Parathyroid adenoma (tissue), 2 donors: ENCODE measurements around the gene PKNOX1.
"Not testable (repeated sequence)": the region's sequence is repeated elsewhere in the genome, so short reads cannot be mapped to it uniquely, and the experiment has no call there.

Experiments used
- H2AFZ ChIP-seq: fragments of 300-600 bp; sonication (generic); one replicate; pipeline ENCODE4 v1.7.0; 2017; ENCODE audit warnings: antibody characterized with exemption, mild to moderate bottlenecking
- H3K27ac ChIP-seq: fragments of 300-600 bp; sonication (generic); one replicate; pipeline ENCODE4 v1.7.0; 2017
- H3K27me3 ChIP-seq: fragments of 300-600 bp; sonication (generic); one replicate; pipeline ENCODE4 v1.7.0; 2017; ENCODE audit warnings: low read length; ENCODE audit not compliant: control insufficient read depth, insufficient read depth
- H3K36me3 ChIP-seq: fragments of 300-600 bp; sonication (generic); one replicate; pipeline ENCODE4 v1.7.0; 2017; ENCODE audit warnings: low read length; ENCODE audit not compliant: control insufficient read depth, insufficient read depth
- H3K4me1 ChIP-seq: fragments of 300-600 bp; sonication (generic); one replicate; pipeline ENCODE4 v1.7.0; 2017; ENCODE audit warnings: control low read depth
- H3K4me2 ChIP-seq: fragments of 300-600 bp; sonication (generic); one replicate; pipeline ENCODE4 v1.7.0; 2017; ENCODE audit warnings: low read length
- H3K4me3 ChIP-seq: fragments of 300-600 bp; sonication (generic); one replicate; pipeline ENCODE4 v1.7.0; 2017; ENCODE audit warnings: low read depth, low read length
- H3K79me2 ChIP-seq: fragments of 300-600 bp; sonication (generic); one replicate; pipeline ENCODE4 v1.7.0; 2017; ENCODE audit warnings: control low read depth
- H3K9ac ChIP-seq: fragments of 300-600 bp; sonication (generic); one replicate; pipeline ENCODE4 v1.7.0; 2017; ENCODE audit warnings: mild to moderate bottlenecking
- H3K9me3 ChIP-seq: fragments of 300-600 bp; sonication (generic); one replicate; pipeline ENCODE4 v1.7.0; 2017; ENCODE audit warnings: low read length; ENCODE audit not compliant: control insufficient read depth
- CTCF ChIP-seq: fragments of 300-600 bp; sonication (generic); IDR thresholded peaks from one replicate; pipeline ENCODE4 v1.7.0; 2017; ENCODE audit warnings: antibody characterized with exemption, mild to moderate bottlenecking
- donor health status: primary hyperparathyroidism.

PKNOX1 gene

DNA sequence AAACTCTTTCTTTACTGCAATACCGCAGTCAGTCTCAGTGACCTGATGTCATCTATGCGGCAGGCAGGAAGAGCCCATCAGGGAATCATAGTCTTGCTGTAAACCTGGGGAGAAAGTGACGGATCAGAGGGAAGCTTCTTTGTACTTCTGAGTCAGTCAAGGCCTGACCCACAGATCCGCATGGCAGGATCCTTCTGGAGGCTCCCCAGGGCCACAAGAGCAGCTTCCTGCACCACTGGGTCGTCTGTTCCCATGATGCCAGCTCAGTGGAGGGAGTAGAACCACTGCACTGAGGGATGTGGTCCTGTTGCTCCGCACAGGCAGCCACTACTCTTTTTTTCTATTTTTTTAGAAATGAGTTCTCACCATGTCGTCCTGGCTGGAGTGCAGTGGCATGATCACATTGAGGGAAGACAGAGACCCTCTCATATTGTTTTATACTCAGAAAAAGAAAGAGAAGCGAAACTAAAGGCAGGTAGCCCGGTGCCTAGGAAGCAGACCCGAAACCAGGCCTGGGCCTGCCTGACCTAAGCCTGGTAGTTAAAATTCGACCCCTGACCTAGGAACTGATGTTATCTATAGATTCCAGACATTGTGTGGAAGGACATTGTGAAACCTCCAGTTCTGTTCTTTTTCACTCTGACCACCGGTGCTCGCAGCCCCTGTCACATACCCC, 42.7 kb upstream of the PKNOX1 start:
- Histone ChIP-seq H3K27me3 (no peaks in the 10 kb centered on the region), H3K4me1 (peaks cover 3% of the 10 kb centered on the region), H3K4me2 (no peak overlapping the region), H3K4me3 (no peak overlapping the region), H3K9me3 (no peaks in the 10 kb centered on the region), H3K79me2 (no peaks in the 10 kb centered on the region), H3K27ac (peak overlapping the region; percentile 19), H3K9ac (no peak overlapping the region), H3K36me3 (no peaks in the 10 kb centered on the region), H2AFZ (no peak overlapping the region)
- TF ChIP-seq CTCF = no peak

DNA sequence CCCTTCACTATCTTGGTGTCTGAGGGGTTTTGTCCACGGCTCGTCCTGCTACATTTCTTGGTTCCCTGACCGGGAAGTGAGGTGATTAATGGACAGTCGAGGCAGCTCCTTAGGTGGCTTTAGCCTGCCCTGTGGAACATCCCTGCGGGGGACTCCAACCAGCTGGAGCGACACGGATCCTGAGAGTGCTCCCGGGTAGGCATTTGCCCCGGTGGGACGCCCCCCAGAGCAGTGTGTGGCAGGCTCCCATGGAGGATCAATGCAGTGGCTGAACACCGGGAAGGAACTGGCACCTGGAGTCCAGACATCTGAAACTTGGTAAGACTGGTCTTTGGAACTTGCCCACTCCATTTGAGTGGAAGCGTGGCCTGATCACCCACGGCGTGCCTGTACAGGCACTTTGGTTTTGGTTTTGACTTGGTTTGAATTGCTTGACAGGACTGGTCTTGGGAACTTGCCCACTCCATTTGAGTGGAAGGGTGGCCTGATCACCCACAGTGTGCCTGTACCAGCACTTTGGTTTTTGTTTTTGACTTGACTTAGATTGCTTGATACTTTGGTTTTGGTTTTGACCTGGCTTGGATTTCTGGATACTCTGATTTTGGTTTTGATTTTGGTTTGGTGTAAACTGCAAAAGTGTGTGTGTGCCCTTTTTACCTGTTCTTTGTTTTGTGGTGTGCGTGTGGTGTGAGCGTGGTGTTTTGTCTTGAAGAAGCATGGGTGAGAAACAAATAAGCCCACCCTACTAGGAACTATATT, 41.8 kb upstream of the PKNOX1 start:
- H3K4me3 ChIP-seq = not testable (repeated sequence)
- Histone ChIP-seq H3K27ac (peak overlapping the region; percentile 82), H3K4me2 (peak overlapping the region; percentile 8)

DNA sequence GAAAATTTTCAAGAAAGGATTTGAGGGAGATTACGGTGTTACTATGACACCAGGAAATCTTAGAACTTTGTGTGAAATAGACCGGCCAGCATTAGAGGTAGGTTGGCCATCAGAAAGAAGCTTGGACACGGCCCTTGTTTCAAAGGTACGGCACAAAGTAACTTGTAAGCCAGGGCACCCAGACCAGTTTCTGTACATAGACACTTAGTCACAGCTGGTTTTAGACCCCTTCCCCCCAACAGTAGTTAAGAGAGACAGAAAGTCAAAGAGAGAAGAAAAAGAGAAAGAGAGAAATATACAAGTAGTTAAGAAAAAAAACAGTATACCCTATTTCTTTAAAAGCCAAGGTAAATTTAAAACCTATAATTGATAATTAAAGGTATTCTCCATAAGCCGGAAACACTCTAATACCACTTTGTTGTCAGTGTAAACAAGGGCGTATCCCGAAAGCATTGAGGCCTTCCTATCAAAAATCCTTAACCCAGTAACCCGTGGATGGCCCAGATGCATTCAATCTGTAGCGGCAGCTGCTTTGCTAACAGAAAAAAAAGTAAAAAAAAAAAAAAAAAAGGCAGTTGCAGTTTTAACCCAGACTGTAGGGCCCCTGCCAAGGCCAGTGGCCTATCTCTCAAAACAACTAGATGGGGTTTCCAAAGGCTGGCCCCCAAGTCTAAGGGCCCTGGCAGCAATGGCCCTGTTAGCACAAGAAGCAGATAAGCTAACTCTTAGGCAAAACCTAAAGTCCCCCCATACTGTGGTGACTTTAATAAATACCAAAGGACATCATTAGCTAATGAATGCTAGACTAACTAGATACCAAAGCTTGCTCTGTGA, 41.0 kb upstream of the PKNOX1 start:
- H3K27me3 ChIP-seq, H3K9me3 ChIP-seq, H3K4me3 ChIP-seq, H3K36me3 ChIP-seq, H3K4me1 ChIP-seq, H3K9ac ChIP-seq, H3K79me2 ChIP-seq: not testable (repeated sequence)
- peak overlapping the region; percentile 82 for H3K27ac ChIP-seq
- peak overlapping the region; percentile 48 for H2AFZ ChIP-seq
- H3K4me2 ChIP-seq = peak overlapping the region; percentile 8

More for the DNA sequence above, 41.8 kb upstream of the PKNOX1 start:
- H3K27me3 ChIP-seq, H3K36me3 ChIP-seq, H3K79me2 ChIP-seq, H3K4me1 ChIP-seq, H3K9me3 ChIP-seq, H3K9ac ChIP-seq: not testable (repeated sequence)
- peak overlapping the region; percentile 48 for H2AFZ ChIP-seq

- H3K4me2 ChIP-seq, H3K27ac ChIP-seq, H3K9me3 ChIP-seq, H3K9ac ChIP-seq, H3K36me3 ChIP-seq, H3K4me3 ChIP-seq, H3K4me1 ChIP-seq, H3K79me2 ChIP-seq, H3K27me3 ChIP-seq, H2AFZ ChIP-seq: not testable (repeated sequence)
Measured at GRCh38 chr21:42933973-42934372, 40.4 kb upstream of the PKNOX1 start.

GRCh38 chr21:42936360-42936759, 38.0 kb upstream of the PKNOX1 start:
- not testable (repeated sequence) for H3K36me3 ChIP-seq, H3K79me2 ChIP-seq, H3K27ac ChIP-seq, H3K4me2 ChIP-seq, H3K9me3 ChIP-seq, H3K9ac ChIP-seq, H3K4me1 ChIP-seq, H3K4me3 ChIP-seq, H2AFZ ChIP-seq, H3K27me3 ChIP-seq

- H3K4me1 ChIP-seq, H3K4me2 ChIP-seq: not testable (repeated sequence)
Measured at GRCh38 chr21:42937034-42937940, 37.1 kb upstream of the PKNOX1 start.

More at GRCh38 chr21:42937034-42937940, 37.1 kb upstream of the PKNOX1 start:
- not testable (repeated sequence) for H3K79me2 ChIP-seq, H3K27ac ChIP-seq, H3K9me3 ChIP-seq, H3K9ac ChIP-seq, H3K27me3 ChIP-seq, H2AFZ ChIP-seq, H3K4me3 ChIP-seq, H3K36me3 ChIP-seq
